A549 (cell line): ENCODE measurements around the gene TCTN1. TPM values are rescaled to one million over a fixed set of nuclear protein-coding genes. Genes with fewer than 3 reads are reported as not detected.

ENCODE experiments used
- ATAC-seq, 2 experiments: fragments of 200-7000 bp in 1 of 2; fragments of >200 bp in 1 of 2; cut with Nextera tagmentation in 1 of 2; cut with Tn5 transposase in 1 of 2; 3 replicates each; pipeline versions ENCODE4 v1.8.0 to v1.9.1; 2018 to 2020; ENCODE audit warnings: mild to moderate bottlenecking in 1 of 2, moderate library complexity in 1 of 2
- CTCF ChIA-PET: fragments of 300-600 bp; sonication (Branson Sonifier 250); formaldehyde crosslinking; extraction: SDS; loops from one replicate; lab custom pipeline; 2021; ENCODE audit warnings: antibody characterized with exemption, inconsistent platforms; lab: Yijun Ruan, JAX
- POLR2A ChIA-PET: fragments of 350-600 bp; formaldehyde crosslinking; extraction: SDS; loops from one replicate; lab custom pipeline; 2021; ENCODE audit warnings: antibody characterized with exemption, inconsistent platforms; lab: Yijun Ruan, JAX
- DNase-seq, 2 experiments: peaks; one replicate each; pipeline versions ENCODE4 v3.0.0 to v3.0.0-alpha.2; 2011 to 2016; ENCODE audit warnings: low read depth in 1 of 2, low spot score in 1 of 2
- FAIRE-seq: peaks from 2 replicates; lab custom pipeline; 2011; peaks lifted over from hg19 to GRCh38; lab: Jason Lieb, UNC
- H3K27ac ChIP-seq, 2 experiments: fragments of >200 bp; sonication (Bioruptor Twin); formaldehyde crosslinking; 3 replicates each; pipeline ENCODE4 v1.5.1; 2016 to 2017
- H3K4me1 ChIP-seq: fragments of >200 bp; sonication (Bioruptor Twin); formaldehyde crosslinking; 3 replicates; pipeline ENCODE4 v1.6.1; 2016
- H3K4me2 ChIP-seq: fragments of >200 bp; sonication (Bioruptor Twin); formaldehyde crosslinking; 3 replicates; pipeline ENCODE4 v1.6.1; 2016
- H3K4me3 ChIP-seq: fragments of >200 bp; sonication (Bioruptor Twin); formaldehyde crosslinking; 3 replicates; pipeline ENCODE4 v1.5.1; 2016
- H3K9me3 ChIP-seq: fragments of >200 bp; sonication (Bioruptor Twin); formaldehyde crosslinking; 3 replicates; pipeline ENCODE4 v1.6.1; 2016
- CHD4 ChIP-seq: fragments of 200-600 bp; sonication (generic); IDR thresholded peaks from 2 replicates; pipeline ENCODE4 v1.6.1; 2016; ENCODE audit warnings: antibody characterized with exemption, mild to moderate bottlenecking, borderline replicate concordance
- EHMT2 ChIP-seq: fragments of 200-600 bp; sonication (generic); IDR thresholded peaks from 2 replicates; pipeline ENCODE4 v1.6.1; 2016; ENCODE audit warnings: antibody characterized with exemption, low read depth, mild to moderate bottlenecking, moderate library complexity
- EP300 ChIP-seq, 2 experiments: fragments of >200 bp; sonication (Bioruptor Twin); formaldehyde crosslinking; IDR thresholded peaks; 2 replicates in 1 of 2; 3 replicates in 1 of 2; pipeline ENCODE4 v1.6.1; 2016 to 2017
- FOXS1 ChIP-seq: fragments of 250-450 bp; sonication (Bioruptor Pico); IDR thresholded peaks from 2 replicates; pipeline ENCODE4 v1.5.0; 2020; ENCODE audit warnings: mild to moderate bottlenecking, moderate library complexity
- GATA3 ChIP-seq: IDR thresholded peaks from 2 replicates; pipeline ENCODE4 v1.6.1; 2012; ENCODE audit warnings: borderline replicate concordance
- HEYL ChIP-seq: fragments of 250-450 bp; sonication (Bioruptor Pico); IDR thresholded peaks from 2 replicates; pipeline ENCODE4 v1.8.0; 2021; ENCODE audit warnings: mild to moderate bottlenecking, moderate library complexity
- HOXB13 ChIP-seq: fragments of 250-450 bp; sonication (Bioruptor Pico); IDR thresholded peaks from 2 replicates; pipeline ENCODE4 v1.5.0; 2020; ENCODE audit warnings: low read depth, mild to moderate bottlenecking, moderate library complexity
- JUN ChIP-seq, 2 experiments: fragments of >200 bp; sonication (Bioruptor Twin); formaldehyde crosslinking; IDR thresholded peaks; 2 replicates in 1 of 2; 3 replicates in 1 of 2; pipeline ENCODE4 v1.6.1; 2016 to 2017
- JUNB ChIP-seq: fragments of >200 bp; sonication (Bioruptor Twin); formaldehyde crosslinking; IDR thresholded peaks from 2 replicates; pipeline ENCODE4 v1.6.1; 2016
- KDM5A ChIP-seq: fragments of 200-600 bp; sonication (generic); IDR thresholded peaks from 2 replicates; pipeline ENCODE4 v1.6.1; 2016; ENCODE audit warnings: antibody characterized with exemption, mild to moderate bottlenecking
- NFE2L2 ChIP-seq: fragments of 150-350 bp; conservative IDR thresholded peaks from 2 replicates; pipeline ENCODE4 v1.6.1; 2014; ENCODE audit warnings: low read length
- NPAS2 ChIP-seq: fragments of 250-450 bp; sonication (Bioruptor Pico); IDR thresholded peaks from 2 replicates; pipeline ENCODE4 v1.8.0; 2022; ENCODE audit warnings: mild to moderate bottlenecking, moderate library complexity, borderline replicate concordance
- RAD21 ChIP-seq, 2 experiments: fragments of >200 bp in 1 of 2; sonication (Bioruptor Twin) in 1 of 2; formaldehyde crosslinking in 1 of 2; IDR thresholded peaks in 1 of 2; conservative IDR thresholded peaks in 1 of 2; 2 replicates in 1 of 2; 3 replicates in 1 of 2; pipeline ENCODE4 v1.6.1; 2012 to 2018; ENCODE audit warnings: inconsistent platforms in 1 of 2
- RARB ChIP-seq: fragments of 250-450 bp; sonication (Bioruptor Pico); IDR thresholded peaks from 2 replicates; pipeline ENCODE4 v1.8.0; 2021; ENCODE audit warnings: mild to moderate bottlenecking, moderate library complexity
- RFX5 ChIP-seq: fragments of 450-650 bp; IDR thresholded peaks from 2 replicates; pipeline ENCODE4 v1.7.1; 2014; ENCODE audit warnings: antibody characterized with exemption, mild to moderate bottlenecking, moderate library complexity
- RNF2 ChIP-seq: fragments of 200-600 bp; sonication (generic); IDR thresholded peaks from 2 replicates; pipeline ENCODE4 v1.6.1; 2016; ENCODE audit warnings: low read depth, mild to moderate bottlenecking, antibody characterized with exemption, moderate library complexity, borderline replicate concordance
- SMC3 ChIP-seq: fragments of >200 bp; sonication (Bioruptor Twin); formaldehyde crosslinking; IDR thresholded peaks from 3 replicates; pipeline ENCODE4 v1.6.1; 2018; ENCODE audit warnings: inconsistent platforms
- TFCP2L1 ChIP-seq: fragments of 250-450 bp; sonication (Bioruptor Pico); IDR thresholded peaks from 2 replicates; pipeline ENCODE4 v1.5.0; 2021; ENCODE audit warnings: mild to moderate bottlenecking
- ZC3H11A ChIP-seq: fragments of 450-650 bp; IDR thresholded peaks from 2 replicates; pipeline ENCODE4 v1.6.1; 2014; ENCODE audit warnings: antibody characterized with exemption, mild to moderate bottlenecking
- ZFP36 ChIP-seq: fragments of 450-650 bp; IDR thresholded peaks from 2 replicates; pipeline ENCODE4 v1.6.1; 2014; ENCODE audit warnings: borderline replicate concordance; ENCODE audit not compliant: partially characterized antibody
- ZSCAN20 ChIP-seq: fragments of 250-450 bp; sonication (Bioruptor Pico); IDR thresholded peaks from 2 replicates; pipeline ENCODE4 v1.8.0; 2022; ENCODE audit warnings: mild to moderate bottlenecking, moderate library complexity
- WGBS: methylation state at CpG from one replicate; pipeline ENCODE4 v1.1.6; 2017; ENCODE audit errors: missing lambda C conversion rate; 5-methylcytosine and 5-hydroxymethylcytosine counted together
- polyA plus RNA-seq, 4 experiments: library from polyadenylated mRNA; depleted of rRNA in 3 of 4; stranded (reverse); fragments of >200 nt; fragmentation: RNase III in 1 of 4; extraction: RNeasy Plus Mini Kit Qiagen cat#74134 plus additional on column Dnase treatment in 1 of 4; gene quantifications; 2 replicates in 3 of 4; 3 replicates in 1 of 4; pipeline ENCODE4 v1.2.3, GENCODE V29; 2011 to 2017
- TF ChIP-seq, protein P1 (sequence below): IDR thresholded peaks from 2 replicates; pipeline ENCODE4 v1.6.1; 2012
- TF ChIP-seq, protein P2 (sequence below): IDR thresholded peaks from 2 replicates; pipeline ENCODE4 v1.6.1; 2012
- TF ChIP-seq, protein P3 (sequence below): fragments of >200 bp; sonication (Bioruptor Twin); formaldehyde crosslinking; IDR thresholded peaks from 3 replicates; pipeline ENCODE4 v1.6.1; 2016
- TF ChIP-seq, protein P4 (sequence below): IDR thresholded peaks from 2 replicates; pipeline ENCODE4 v1.6.1; 2012; ENCODE audit warnings: low read depth, borderline replicate concordance
- TF ChIP-seq, protein P5 (sequence below): fragments of >200 bp; sonication (Bioruptor Twin); formaldehyde crosslinking; IDR thresholded peaks from 3 replicates; pipeline ENCODE4 v1.5.1; 2016
- TF ChIP-seq, protein P6 (sequence below): fragments of 200-600 bp; sonication (generic); IDR thresholded peaks from 2 replicates; pipeline ENCODE4 v1.6.1; 2016; ENCODE audit warnings: antibody characterized with exemption, mild to moderate bottlenecking, moderate library complexity
- TF ChIP-seq, protein P7 (sequence below): fragments of 450-650 bp; IDR thresholded peaks from 2 replicates; pipeline ENCODE4 v1.6.1; 2014; ENCODE audit warnings: antibody characterized with exemption

The TCTN1 gene
- polyA plus RNA-seq, 2 of the 4 experiments (the other 2 are of a cell fraction) = 26.5 to 56.9 TPM

DNA sequence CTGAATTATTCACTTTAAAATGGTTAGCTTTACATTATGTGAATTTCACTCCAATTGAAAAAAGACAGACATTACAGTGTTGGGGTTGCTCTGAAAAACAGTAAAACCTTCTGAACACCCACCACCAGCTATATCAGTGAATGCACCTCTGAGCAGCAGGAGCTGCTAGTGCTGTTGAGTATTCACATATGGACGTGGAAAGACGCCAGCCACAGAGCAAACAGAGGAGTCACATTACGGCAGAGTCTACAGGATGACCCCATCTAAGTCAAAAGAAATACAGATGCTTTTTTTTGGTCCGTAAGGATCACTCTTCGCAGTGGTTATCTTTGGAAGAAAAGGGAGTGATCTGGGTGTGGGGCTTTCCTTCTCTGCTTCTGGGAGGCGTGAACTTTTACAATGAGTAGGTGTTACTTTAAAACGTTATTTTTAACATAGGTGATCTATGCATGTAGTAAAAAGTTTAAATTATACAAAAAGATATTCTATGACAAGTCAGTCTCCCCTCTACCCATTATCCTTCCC, 70.4 kb downstream of the TCTN1 start:
- no peak for ATAC-seq

DNA sequence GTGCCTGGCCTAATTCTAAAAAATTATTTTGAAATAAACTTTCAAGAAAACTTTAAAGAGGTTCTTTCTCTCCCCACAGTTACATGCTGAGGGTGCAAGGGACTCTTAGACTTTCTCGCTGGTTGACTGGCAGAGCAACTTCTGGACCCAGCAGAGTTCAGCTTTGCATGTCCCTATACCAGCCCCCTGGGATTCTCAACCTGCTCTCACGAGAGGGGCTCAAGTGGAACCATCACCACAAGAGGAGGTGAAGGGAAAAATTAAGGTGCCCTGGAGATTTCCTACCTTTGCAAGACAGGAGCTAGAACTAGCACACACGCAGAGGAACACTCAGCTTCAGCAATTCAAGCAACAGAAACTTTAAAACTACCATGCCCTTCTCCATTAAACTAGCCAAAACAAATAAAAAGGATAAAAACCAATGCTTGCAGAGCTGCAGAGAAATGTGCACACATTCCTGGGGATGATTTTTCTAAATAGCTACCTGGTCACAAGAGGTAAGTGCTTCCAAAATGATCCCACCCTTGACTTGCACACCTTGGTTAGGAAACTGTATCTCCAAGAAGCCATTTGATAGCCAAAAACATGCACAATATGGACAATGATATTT, 72.5 kb downstream of the TCTN1 start:
- Histone ChIP-seq H3K27ac (no peak overlapping the region), H3K9me3 (no peaks in the 10 kb centered on the region), H3K4me2 (no peak overlapping the region), H3K4me1 (0 out of 3 replicates have a peak, but pooled peaks cover 4% of the 10 kb centered on the region), H3K4me3 (no peak overlapping the region)
- 49% methylated on average over 3 of the region's 3 CpGs for WGBS
- ATAC-seq (no peak), DNase-seq (no peak), FAIRE-seq (no peak)
- POLR2A ChIA-PET = no interaction called here
- CTCF ChIA-PET = interaction anchor here (1.3 to 1.7 kb wide), 2 partner anchors 11 to 134 kb away, joined by 3 to 6 read pairs; no protein-coding TSS in a partner anchor
- no peak for TF ChIP-seq GATA3
- TF ChIP-seq KDM5A = no peak
- TF ChIP-seq ZFP36 = no peak
- no peak for TF ChIP-seq SMC3
- TF ChIP-seq, protein P1, sequence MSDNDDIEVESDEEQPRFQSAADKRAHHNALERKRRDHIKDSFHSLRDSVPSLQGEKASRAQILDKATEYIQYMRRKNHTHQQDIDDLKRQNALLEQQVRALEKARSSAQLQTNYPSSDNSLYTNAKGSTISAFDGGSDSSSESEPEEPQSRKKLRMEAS = no peak
- no peak for TF ChIP-seq RARB (CRISPR knock-in tag)
- TF ChIP-seq HOXB13 (CRISPR knock-in tag) = no peak
- TF ChIP-seq, protein P2, sequence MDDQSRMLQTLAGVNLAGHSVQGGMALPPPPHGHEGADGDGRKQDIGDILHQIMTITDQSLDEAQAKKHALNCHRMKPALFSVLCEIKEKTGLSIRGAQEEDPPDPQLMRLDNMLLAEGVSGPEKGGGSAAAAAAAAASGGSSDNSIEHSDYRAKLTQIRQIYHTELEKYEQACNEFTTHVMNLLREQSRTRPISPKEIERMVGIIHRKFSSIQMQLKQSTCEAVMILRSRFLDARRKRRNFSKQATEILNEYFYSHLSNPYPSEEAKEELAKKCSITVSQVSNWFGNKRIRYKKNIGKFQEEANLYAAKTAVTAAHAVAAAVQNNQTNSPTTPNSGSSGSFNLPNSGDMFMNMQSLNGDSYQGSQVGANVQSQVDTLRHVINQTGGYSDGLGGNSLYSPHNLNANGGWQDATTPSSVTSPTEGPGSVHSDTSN = no peak
- TF ChIP-seq, protein P3, sequence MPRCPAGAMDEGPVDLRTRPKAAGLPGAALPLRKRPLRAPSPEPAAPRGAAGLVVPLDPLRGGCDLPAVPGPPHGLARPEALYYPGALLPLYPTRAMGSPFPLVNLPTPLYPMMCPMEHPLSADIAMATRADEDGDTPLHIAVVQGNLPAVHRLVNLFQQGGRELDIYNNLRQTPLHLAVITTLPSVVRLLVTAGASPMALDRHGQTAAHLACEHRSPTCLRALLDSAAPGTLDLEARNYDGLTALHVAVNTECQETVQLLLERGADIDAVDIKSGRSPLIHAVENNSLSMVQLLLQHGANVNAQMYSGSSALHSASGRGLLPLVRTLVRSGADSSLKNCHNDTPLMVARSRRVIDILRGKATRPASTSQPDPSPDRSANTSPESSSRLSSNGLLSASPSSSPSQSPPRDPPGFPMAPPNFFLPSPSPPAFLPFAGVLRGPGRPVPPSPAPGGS = no peak
- TF ChIP-seq JUNB = no peak
- no peak for TF ChIP-seq RNF2
- no peak for TF ChIP-seq HEYL
- TF ChIP-seq TFCP2L1 = no peak
- no peak for TF ChIP-seq NPAS2 (CRISPR knock-in tag)
- TF ChIP-seq EHMT2 = no peak

More for the DNA sequence above, 70.4 kb downstream of the TCTN1 start:
- H3K4me3 ChIP-seq = no peak overlapping the region
- no peaks in the 10 kb centered on the region for H3K9me3 ChIP-seq
- FAIRE-seq = no peak
- POLR2A ChIA-PET = no interaction called here
- H3K27ac ChIP-seq = no peak overlapping the region
- no peak for TF ChIP-seq FOXS1 (CRISPR knock-in tag)
- TF ChIP-seq EP300 (IDR thresholded peaks at IDR 0.05) = no peak
- no peak for TF ChIP-seq RAD21 (conservative IDR thresholded peaks at IDR 0.05 in 1 of 2, IDR thresholded peaks at IDR 0.05 in 1 of 2)
- TF ChIP-seq, protein P1 = no peak
- TF ChIP-seq, protein P4, sequence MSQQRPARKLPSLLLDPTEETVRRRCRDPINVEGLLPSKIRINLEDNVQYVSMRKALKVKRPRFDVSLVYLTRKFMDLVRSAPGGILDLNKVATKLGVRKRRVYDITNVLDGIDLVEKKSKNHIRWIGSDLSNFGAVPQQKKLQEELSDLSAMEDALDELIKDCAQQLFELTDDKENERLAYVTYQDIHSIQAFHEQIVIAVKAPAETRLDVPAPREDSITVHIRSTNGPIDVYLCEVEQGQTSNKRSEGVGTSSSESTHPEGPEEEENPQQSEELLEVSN = no peak
- no peak for TF ChIP-seq NFE2L2
- TF ChIP-seq, protein P5, sequence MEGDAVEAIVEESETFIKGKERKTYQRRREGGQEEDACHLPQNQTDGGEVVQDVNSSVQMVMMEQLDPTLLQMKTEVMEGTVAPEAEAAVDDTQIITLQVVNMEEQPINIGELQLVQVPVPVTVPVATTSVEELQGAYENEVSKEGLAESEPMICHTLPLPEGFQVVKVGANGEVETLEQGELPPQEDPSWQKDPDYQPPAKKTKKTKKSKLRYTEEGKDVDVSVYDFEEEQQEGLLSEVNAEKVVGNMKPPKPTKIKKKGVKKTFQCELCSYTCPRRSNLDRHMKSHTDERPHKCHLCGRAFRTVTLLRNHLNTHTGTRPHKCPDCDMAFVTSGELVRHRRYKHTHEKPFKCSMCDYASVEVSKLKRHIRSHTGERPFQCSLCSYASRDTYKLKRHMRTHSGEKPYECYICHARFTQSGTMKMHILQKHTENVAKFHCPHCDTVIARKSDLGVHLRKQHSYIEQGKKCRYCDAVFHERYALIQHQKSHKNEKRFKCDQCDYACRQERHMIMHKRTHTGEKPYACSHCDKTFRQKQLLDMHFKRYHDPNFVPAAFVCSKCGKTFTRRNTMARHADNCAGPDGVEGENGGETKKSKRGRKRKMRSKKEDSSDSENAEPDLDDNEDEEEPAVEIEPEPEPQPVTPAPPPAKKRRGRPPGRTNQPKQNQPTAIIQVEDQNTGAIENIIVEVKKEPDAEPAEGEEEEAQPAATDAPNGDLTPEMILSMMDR = no peak
- TF ChIP-seq, protein P6, sequence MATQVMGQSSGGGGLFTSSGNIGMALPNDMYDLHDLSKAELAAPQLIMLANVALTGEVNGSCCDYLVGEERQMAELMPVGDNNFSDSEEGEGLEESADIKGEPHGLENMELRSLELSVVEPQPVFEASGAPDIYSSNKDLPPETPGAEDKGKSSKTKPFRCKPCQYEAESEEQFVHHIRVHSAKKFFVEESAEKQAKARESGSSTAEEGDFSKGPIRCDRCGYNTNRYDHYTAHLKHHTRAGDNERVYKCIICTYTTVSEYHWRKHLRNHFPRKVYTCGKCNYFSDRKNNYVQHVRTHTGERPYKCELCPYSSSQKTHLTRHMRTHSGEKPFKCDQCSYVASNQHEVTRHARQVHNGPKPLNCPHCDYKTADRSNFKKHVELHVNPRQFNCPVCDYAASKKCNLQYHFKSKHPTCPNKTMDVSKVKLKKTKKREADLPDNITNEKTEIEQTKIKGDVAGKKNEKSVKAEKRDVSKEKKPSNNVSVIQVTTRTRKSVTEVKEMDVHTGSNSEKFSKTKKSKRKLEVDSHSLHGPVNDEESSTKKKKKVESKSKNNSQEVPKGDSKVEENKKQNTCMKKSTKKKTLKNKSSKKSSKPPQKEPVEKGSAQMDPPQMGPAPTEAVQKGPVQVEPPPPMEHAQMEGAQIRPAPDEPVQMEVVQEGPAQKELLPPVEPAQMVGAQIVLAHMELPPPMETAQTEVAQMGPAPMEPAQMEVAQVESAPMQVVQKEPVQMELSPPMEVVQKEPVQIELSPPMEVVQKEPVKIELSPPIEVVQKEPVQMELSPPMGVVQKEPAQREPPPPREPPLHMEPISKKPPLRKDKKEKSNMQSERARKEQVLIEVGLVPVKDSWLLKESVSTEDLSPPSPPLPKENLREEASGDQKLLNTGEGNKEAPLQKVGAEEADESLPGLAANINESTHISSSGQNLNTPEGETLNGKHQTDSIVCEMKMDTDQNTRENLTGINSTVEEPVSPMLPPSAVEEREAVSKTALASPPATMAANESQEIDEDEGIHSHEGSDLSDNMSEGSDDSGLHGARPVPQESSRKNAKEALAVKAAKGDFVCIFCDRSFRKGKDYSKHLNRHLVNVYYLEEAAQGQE = no peak
- no peak for TF ChIP-seq ZC3H11A
- TF ChIP-seq JUN (IDR thresholded peaks at IDR 0.05) = no peak
- no peak for TF ChIP-seq RFX5
- TF ChIP-seq, protein P7, sequence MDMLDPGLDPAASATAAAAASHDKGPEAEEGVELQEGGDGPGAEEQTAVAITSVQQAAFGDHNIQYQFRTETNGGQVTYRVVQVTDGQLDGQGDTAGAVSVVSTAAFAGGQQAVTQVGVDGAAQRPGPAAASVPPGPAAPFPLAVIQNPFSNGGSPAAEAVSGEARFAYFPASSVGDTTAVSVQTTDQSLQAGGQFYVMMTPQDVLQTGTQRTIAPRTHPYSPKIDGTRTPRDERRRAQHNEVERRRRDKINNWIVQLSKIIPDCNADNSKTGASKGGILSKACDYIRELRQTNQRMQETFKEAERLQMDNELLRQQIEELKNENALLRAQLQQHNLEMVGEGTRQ = no peak
- no peak for TF ChIP-seq ZSCAN20
- TF ChIP-seq CHD4 = no peak
- TF ChIP-seq, all 56 proteins: peak for 0
- no peak overlapping the region for H3K4me2 ChIP-seq
- DNase-seq = no peak
- CTCF ChIA-PET = no interaction called here
- 0 out of 3 replicates have a peak, but pooled peaks cover 4% of the 10 kb centered on the region for H3K4me1 ChIP-seq
- WGBS = 48% methylated on average over 7 of the region's 7 CpGs
